ENCODE data around the gene MEIG1.

DNA sequence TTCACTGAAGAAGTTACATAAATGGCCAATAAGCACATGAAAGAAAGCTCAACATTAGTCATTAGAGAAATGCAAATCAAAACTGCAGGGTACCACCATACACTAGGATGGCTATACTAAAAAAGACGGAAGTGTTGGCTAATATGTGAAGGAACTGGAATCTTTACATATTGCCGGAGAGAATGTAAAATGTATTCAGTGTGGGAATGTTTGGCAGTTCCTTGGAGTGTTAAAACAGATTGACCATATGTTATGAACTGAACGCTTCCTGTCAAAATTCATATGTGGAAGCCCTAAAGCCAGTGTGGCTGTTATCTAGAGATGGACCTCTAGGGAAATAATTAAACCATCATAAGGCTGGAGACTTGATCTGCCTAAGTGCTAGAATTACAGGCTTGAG is 47.4 kb upstream of the MEIG1 start:
- TF ChIP-seq, protein P1, sequence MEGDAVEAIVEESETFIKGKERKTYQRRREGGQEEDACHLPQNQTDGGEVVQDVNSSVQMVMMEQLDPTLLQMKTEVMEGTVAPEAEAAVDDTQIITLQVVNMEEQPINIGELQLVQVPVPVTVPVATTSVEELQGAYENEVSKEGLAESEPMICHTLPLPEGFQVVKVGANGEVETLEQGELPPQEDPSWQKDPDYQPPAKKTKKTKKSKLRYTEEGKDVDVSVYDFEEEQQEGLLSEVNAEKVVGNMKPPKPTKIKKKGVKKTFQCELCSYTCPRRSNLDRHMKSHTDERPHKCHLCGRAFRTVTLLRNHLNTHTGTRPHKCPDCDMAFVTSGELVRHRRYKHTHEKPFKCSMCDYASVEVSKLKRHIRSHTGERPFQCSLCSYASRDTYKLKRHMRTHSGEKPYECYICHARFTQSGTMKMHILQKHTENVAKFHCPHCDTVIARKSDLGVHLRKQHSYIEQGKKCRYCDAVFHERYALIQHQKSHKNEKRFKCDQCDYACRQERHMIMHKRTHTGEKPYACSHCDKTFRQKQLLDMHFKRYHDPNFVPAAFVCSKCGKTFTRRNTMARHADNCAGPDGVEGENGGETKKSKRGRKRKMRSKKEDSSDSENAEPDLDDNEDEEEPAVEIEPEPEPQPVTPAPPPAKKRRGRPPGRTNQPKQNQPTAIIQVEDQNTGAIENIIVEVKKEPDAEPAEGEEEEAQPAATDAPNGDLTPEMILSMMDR (IDR thresholded peaks at IDR 0.05) = no peak
- TF ChIP-seq EP300 (IDR thresholded peaks at IDR 0.05) (no peak), POLR2A (IDR thresholded peaks at IDR 0.05) (no peak)
